Activated CD4-positive, alpha-beta T cell treated with anti-CD3 and anti-CD28 coated beads, Interleukin-2, amount 10 ng/mL, durations not matched to agents 7 days and 5 days (primary cell): ENCODE measurements around the gene DCDC1. TPM values are rescaled to one million over a fixed set of nuclear protein-coding genes. Genes with fewer than 3 reads are reported as not detected.
"Not testable (repeated sequence)": the region's sequence is repeated elsewhere in the genome, so short reads cannot be mapped to it uniquely, and the experiment has no call there.

ENCODE experiments used
- CTCF ChIA-PET: fragments of 350-600 bp; sonication (Branson Sonifier 250); formaldehyde crosslinking; loops from one replicate; lab custom pipeline; 2021; ENCODE audit warnings: antibody characterized with exemption; lab: Charles Lee
- POLR2A ChIA-PET: fragments of 350-600 bp; sonication (Branson Sonifier 250); formaldehyde crosslinking; loops from one replicate; lab custom pipeline; 2021; ENCODE audit warnings: antibody characterized with exemption; lab: Charles Lee
- DNase-seq: peaks from one replicate; pipeline ENCODE4 v3.0.0-alpha.2; 2020
- H3K27ac Mint-ChIP-seq: one replicate; pipeline ENCODE4 v1.8.0; 2021; ENCODE audit warnings: mild to moderate bottlenecking, moderate library complexity, mixed read lengths
- H3K27me3 Mint-ChIP-seq: one replicate; pipeline ENCODE4 v1.8.0; 2021; ENCODE audit warnings: mixed read lengths
- H3K36me3 Mint-ChIP-seq: one replicate; pipeline ENCODE4 v1.8.0; 2021; ENCODE audit warnings: low read depth, mixed read lengths
- H3K4me1 Mint-ChIP-seq: one replicate; pipeline ENCODE4 v1.8.0; 2021; ENCODE audit warnings: mixed read lengths
- H3K4me3 Mint-ChIP-seq: one replicate; pipeline ENCODE4 v1.8.0; 2021; ENCODE audit warnings: mild to moderate bottlenecking, moderate library complexity, mixed read lengths
- H3K9me3 Mint-ChIP-seq: one replicate; pipeline ENCODE4 v1.8.0; 2021; ENCODE audit warnings: mixed read lengths
- total RNA-seq, 2 experiments: library from RNA; stranded (reverse); gene quantifications; one replicate each; pipeline ENCODE4 v1.2.3, GENCODE V29; 2021

DCDC1 gene
- total RNA-seq, 2 experiments from 2014 or later = not detected

DNA sequence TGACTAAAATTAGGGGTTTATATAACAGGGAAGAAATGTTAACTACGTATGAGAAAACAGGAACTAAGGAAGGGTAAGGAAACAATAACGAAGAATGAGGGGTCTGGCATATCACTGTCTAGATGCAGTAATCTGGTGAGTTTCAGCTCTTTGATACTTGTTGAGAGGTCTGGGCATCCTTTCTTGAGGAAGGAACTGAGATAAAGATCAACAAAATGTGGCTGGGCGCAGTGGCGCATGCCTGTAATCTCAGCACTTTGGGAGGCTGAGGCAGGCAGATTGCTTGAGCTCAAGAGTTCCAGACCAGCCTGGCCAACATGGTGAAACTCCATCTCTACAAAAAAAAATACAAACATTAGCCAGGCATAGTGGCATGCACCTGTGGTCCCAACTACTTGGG, 2.7 kb downstream of the DCDC1 start:
- POLR2A ChIA-PET = no interaction called here
- Mint-ChIP-seq H3K27me3 (peaks cover 16% of the 10 kb centered on the region), H3K4me3 (no peak overlapping the region), H3K36me3 (no peaks in the 10 kb centered on the region), H3K27ac (no peak overlapping the region), H3K4me1 (peaks cover 46% of the 10 kb centered on the region), H3K9me3 (no peaks in the 10 kb centered on the region)
- CTCF ChIA-PET = no interaction called here
- peak; percentile 29 for DNase-seq

DNA sequence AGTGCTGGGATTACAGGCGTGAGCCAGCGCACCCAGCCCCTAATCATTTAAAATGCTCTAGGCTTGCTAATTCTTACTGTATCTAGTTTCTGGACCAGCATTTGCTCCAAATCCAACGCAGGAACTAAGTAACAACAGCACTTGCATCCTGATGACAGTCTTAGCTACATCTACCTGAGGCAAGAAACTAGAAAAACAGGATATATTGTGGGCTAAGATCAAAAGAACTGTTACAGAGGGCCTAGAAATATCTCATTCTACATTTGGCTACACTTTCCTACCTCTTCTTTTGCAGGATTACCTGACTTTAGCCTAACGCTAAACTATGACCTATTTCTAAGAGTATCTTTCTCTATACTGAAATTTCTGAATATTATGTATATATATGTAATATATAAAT, 7.8 kb downstream of the DCDC1 start:
- POLR2A ChIA-PET = no interaction called here
- DNase-seq = no peak
- no peak overlapping the region for H3K4me3 Mint-ChIP-seq
- no peaks in the 10 kb centered on the region for H3K36me3 Mint-ChIP-seq
- no peak overlapping the region for H3K27ac Mint-ChIP-seq
- CTCF ChIA-PET = no interaction called here
- H3K27me3 Mint-ChIP-seq = peaks cover 8% of the 10 kb centered on the region
- H3K4me1 Mint-ChIP-seq = peaks cover 20% of the 10 kb centered on the region
- no peaks in the 10 kb centered on the region for H3K9me3 Mint-ChIP-seq

DNA sequence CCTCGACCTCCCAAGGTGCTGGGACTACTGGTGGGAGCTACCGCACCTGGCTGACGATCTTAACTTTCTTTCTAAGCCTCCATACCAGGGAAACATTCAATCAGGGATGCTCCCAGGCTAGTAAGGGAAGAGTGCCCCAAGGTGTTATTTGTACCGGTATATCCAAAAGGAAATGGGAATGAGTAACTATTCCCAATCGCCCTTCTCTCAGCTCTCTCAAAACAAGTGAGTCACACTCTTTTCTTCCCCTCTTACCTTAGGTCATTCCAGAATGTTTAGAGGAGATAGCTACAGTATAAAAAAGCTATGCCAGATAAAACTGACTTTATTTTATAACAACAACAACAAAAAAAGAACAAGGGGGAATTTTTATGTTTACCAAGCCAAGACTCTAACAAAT, 13.7 kb downstream of the DCDC1 start:
- Mint-ChIP-seq H3K27me3 (peaks cover 12% of the 10 kb centered on the region), H3K4me1 (peaks cover 1% of the 10 kb centered on the region), H3K36me3 (no peaks in the 10 kb centered on the region), H3K27ac (no peak overlapping the region), H3K4me3 (no peak overlapping the region), H3K9me3 (no peaks in the 10 kb centered on the region)
- ChIA-PET CTCF (no interaction called here), POLR2A (no interaction called here)
- DNase-seq = no peak

DNA sequence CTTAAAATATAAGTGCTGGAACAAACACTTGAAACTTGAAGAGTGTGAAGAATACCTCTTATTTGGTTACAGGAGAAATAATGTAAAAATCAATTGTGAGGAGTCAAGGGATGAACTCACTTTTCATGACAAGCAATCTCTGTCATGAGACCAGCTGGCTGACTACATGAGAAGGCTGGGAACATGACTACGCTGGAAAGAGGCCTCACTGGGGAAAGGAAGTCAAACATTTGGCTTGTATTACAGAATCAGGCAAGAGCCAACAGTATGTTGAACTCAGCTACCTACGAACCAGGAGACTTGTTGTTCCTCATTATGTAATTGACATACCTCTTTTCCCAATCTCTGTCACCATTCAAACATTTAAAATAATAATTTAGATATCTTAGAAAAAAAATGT, 14.4 kb downstream of the DCDC1 start:
- no peak overlapping the region for H3K27ac Mint-ChIP-seq
- ChIA-PET CTCF (interaction anchor here (0.6 to 1.6 kb wide), 2 partner anchors 9 to 327 kb away, joined by 3 to 4 read pairs; no protein-coding TSS in a partner anchor), POLR2A (no interaction called here)
- no peaks in the 10 kb centered on the region for H3K9me3 Mint-ChIP-seq
- peaks cover 12% of the 10 kb centered on the region for H3K27me3 Mint-ChIP-seq
- H3K36me3 Mint-ChIP-seq = no peaks in the 10 kb centered on the region
- H3K4me1 Mint-ChIP-seq = no peaks in the 10 kb centered on the region
- no peak overlapping the region for H3K4me3 Mint-ChIP-seq
- no peak for DNase-seq

DNA sequence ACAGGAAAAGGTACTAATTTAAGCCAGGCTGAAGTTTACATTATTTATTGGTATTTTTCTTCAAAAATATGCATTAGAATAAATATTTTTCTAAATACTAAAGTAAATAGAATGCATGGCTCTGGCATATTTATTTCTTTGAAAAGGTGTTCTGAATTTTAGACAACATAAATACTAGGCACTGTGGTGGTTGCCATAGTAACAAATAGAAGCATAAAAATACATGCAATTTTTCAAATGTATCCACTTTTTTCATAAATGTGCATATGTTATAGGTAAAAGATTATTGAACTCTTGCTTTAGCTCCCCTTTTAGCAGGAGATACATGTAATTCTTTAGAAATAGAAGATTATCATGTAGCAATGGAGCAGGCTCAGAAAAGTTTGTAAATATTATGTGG, 18.4 kb downstream of the DCDC1 start:
- POLR2A ChIA-PET = no interaction called here
- no peaks in the 10 kb centered on the region for H3K9me3 Mint-ChIP-seq
- no peak overlapping the region for H3K4me3 Mint-ChIP-seq
- DNase-seq = no peak
- CTCF ChIA-PET = interaction anchor here (1.3 kb wide), 1 partner anchor 607 kb away, joined by 3 read pairs; no protein-coding TSS in a partner anchor
- H3K27me3 Mint-ChIP-seq = peaks cover 17% of the 10 kb centered on the region
- H3K27ac Mint-ChIP-seq = no peak overlapping the region
- H3K4me1 Mint-ChIP-seq = no peaks in the 10 kb centered on the region
- no peaks in the 10 kb centered on the region for H3K36me3 Mint-ChIP-seq

DNA sequence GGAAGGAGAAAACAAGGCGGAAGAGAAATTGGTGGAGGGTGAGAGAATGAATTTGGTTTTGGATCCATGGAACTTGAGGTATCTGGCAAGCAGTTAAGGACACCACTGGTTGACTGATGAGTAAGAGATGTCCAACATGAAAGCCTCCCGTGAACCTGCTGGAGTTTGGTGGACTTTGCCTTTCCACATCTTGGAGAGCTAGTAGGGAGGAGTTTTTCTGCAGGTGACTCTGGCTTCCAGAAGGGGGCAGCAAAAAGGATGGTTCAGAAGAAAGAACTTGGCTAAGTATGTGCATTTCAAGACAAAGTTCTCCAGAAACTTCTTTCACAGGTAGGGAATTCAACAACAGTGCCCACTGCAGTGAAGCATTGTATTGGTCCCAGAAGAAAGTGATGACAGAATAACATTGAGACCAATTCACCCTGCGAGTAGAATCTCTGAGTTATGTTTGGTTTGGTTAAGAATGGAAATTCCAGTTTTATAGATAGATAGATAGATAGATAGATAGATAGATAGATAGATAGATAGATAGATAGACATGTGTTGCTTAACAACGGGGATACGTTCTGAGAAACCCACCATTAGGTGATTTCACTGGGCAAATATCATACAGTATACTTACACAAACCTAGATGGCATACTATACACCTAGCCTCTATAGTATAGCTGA, 28.5 kb downstream of the DCDC1 start:
- CTCF ChIA-PET = interaction anchor here (1.3 kb wide), 1 partner anchor 12 kb away, joined by 3 read pairs; no protein-coding TSS in a partner anchor
- Mint-ChIP-seq H3K9me3 (no peaks in the 10 kb centered on the region), H3K27ac (no peak overlapping the region), H3K4me3 (no peak overlapping the region), H3K36me3 (no peaks in the 10 kb centered on the region), H3K4me1 (no peaks in the 10 kb centered on the region), H3K27me3 (peaks cover 9% of the 10 kb centered on the region)
- POLR2A ChIA-PET = no interaction called here
- DNase-seq = peak; percentile 16

DNA sequence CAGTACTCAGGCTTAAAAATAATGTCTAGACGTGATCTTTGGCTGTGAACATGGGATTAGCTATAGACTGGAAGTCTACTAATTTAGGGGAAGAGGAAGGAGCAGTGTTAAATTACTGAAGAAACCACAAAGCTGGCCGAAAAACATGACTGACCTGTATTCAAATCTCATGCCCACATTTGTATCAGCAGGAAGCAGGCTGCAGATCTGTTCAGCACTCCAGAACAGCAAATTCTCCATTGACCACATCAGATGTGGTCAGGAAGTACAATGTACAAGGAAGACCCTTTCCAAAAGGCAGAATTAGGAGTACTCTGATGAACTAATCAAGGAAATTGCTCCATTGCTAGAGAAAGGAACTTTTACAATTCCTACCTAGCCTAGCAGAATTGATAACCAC, 31.7 kb downstream of the DCDC1 start:
- H3K27me3 Mint-ChIP-seq = peaks cover 7% of the 10 kb centered on the region
- no peak for DNase-seq
- no peaks in the 10 kb centered on the region for H3K4me1 Mint-ChIP-seq
- ChIA-PET CTCF (interaction anchor here (0.6 kb wide), 1 partner anchor 64 kb away, joined by 3 read pairs; no protein-coding TSS in a partner anchor), POLR2A (no interaction called here)
- no peak overlapping the region for H3K4me3 Mint-ChIP-seq
- no peaks in the 10 kb centered on the region for H3K36me3 Mint-ChIP-seq
- H3K27ac Mint-ChIP-seq = no peak overlapping the region
- no peaks in the 10 kb centered on the region for H3K9me3 Mint-ChIP-seq

DNA sequence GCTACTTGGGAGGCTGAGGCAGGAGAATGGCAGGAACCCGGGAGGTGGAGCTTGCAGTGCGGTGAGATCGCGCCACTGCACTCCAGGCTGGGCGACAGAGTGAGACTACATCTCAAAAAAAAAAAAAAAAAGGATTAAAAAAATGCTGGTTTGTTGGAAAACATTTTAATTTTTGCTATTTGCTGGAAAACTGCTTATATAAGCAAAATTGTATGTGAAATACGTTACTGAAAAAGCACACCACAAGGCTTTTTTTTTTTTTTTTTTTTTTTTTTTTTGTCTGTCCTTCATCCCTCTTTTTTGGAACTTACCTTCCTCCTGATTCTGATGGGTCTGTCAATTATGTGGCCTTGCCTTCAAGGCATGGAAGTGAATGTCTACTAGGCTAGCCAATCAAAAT, 40.8 kb downstream of the DCDC1 start:
- Mint-ChIP-seq H3K4me1 (peaks cover 5% of the 10 kb centered on the region), H3K27ac (no peak overlapping the region), H3K4me3 (no peak overlapping the region), H3K27me3 (no peaks in the 10 kb centered on the region), H3K36me3 (no peaks in the 10 kb centered on the region), H3K9me3 (no peaks in the 10 kb centered on the region)
- ChIA-PET CTCF (no interaction called here), POLR2A (no interaction called here)
- no peak for DNase-seq

DNA sequence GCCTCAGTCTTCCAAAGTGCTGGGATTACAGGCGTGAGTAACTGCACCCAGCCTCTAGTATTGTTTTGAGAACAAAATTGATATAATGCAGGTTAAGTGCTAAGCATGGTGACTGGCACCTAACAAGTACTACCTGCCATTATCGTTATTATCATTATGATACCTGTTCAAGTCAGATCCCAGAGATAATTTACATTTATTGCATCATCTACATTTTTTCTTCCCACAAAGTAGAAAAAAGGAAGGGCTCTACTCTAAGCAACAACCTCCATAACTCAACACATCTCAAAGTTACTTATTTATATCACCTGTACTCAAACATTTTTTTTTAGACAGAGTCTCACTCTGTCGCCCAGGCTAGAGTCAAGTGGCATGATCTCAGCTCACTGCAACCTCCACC, 42.1 kb downstream of the DCDC1 start:
- H3K9me3 Mint-ChIP-seq = no peaks in the 10 kb centered on the region
- H3K36me3 Mint-ChIP-seq = no peaks in the 10 kb centered on the region
- H3K4me3 Mint-ChIP-seq = no peak overlapping the region
- DNase-seq = no peak
- POLR2A ChIA-PET = no interaction called here
- no peak overlapping the region for H3K27ac Mint-ChIP-seq
- peaks cover 5% of the 10 kb centered on the region for H3K4me1 Mint-ChIP-seq
- CTCF ChIA-PET = no interaction called here
- H3K27me3 Mint-ChIP-seq = no peaks in the 10 kb centered on the region

DNA sequence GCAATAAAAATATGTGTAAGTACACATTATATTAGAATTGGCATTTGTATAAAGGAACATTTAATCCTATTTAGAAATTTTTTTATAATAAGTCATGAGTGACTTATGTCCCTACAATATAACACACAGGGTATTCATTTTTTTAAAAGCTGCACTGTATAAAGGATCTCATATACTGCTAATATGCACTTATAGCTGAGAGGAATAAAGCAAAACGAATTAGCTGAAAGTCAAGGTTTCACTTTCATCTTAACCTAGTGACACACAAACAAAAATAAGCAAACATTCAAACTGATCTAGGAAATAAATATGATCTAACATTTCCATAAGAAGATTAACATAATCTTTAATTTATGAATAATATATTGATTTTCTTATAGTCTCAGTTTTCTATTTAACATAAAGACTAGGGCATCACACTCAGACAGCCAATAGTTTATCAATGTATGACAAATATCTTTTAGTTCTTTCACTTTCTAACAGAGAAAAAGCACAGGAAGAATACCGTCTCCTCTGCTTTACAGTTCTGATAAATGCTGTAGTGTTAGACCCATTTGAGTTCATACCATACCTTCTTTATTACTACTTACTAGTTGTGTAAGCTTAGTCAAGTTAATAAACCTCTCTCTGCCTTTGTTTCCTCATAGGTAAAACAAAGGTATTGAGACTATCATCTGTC, 42.9 kb downstream of the DCDC1 start:
- H3K4me1 Mint-ChIP-seq = peaks cover 5% of the 10 kb centered on the region
- no peak for DNase-seq
- H3K27ac Mint-ChIP-seq = no peak overlapping the region
- no peaks in the 10 kb centered on the region for H3K36me3 Mint-ChIP-seq
- CTCF ChIA-PET = no interaction called here
- no peaks in the 10 kb centered on the region for H3K9me3 Mint-ChIP-seq
- no peaks in the 10 kb centered on the region for H3K27me3 Mint-ChIP-seq
- H3K4me3 Mint-ChIP-seq = no peak overlapping the region
- POLR2A ChIA-PET = no interaction called here

DNA sequence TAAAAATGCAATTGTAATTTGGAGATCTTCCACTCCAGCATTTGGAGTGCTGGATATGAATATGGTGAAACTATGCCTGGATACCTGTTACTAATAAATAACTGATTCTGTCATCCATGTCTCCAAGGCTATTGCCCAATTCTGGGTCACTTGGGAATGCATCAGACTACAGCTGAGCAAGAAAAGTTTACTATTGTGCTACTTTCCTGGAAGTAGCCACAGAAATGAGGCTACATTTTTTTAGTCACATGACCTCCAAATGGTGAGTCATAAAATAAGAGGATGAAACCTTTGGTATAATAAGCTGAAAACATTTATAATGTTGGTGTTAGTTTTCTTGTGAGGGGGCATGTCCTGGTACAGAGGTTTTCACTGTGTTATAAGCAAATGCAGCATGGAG, 44.4 kb downstream of the DCDC1 start:
- no peaks in the 10 kb centered on the region for H3K9me3 Mint-ChIP-seq
- no peak overlapping the region for H3K27ac Mint-ChIP-seq
- H3K27me3 Mint-ChIP-seq = no peaks in the 10 kb centered on the region
- peaks cover 5% of the 10 kb centered on the region for H3K4me1 Mint-ChIP-seq
- ChIA-PET CTCF (no interaction called here), POLR2A (no interaction called here)
- no peak for DNase-seq
- no peaks in the 10 kb centered on the region for H3K36me3 Mint-ChIP-seq
- no peak overlapping the region for H3K4me3 Mint-ChIP-seq

DNA sequence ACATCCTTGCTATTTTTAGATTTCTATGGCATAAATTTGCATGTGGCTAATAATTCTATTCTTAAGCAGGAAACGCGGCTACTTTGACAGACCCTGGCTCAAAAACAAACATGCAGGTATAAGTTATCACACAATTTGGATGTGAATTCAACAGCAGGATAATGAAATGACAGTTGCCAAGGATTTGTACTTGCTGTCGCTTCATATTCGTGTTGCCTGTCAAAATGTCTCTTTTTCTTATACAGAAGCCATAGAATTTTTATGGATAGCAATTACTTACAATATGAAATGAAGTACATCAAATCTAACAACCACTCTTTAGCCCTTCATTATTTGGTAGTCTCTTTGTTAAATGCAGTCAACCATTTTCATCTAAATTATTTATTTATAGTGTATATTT, 46.4 kb downstream of the DCDC1 start:
- DNase-seq = no peak
- Mint-ChIP-seq H3K27ac (no peak overlapping the region), H3K9me3 (no peaks in the 10 kb centered on the region), H3K27me3 (no peaks in the 10 kb centered on the region), H3K36me3 (no peaks in the 10 kb centered on the region), H3K4me1 (peaks cover 5% of the 10 kb centered on the region), H3K4me3 (no peak overlapping the region)
- CTCF ChIA-PET = no interaction called here
- POLR2A ChIA-PET = no interaction called here

DNA sequence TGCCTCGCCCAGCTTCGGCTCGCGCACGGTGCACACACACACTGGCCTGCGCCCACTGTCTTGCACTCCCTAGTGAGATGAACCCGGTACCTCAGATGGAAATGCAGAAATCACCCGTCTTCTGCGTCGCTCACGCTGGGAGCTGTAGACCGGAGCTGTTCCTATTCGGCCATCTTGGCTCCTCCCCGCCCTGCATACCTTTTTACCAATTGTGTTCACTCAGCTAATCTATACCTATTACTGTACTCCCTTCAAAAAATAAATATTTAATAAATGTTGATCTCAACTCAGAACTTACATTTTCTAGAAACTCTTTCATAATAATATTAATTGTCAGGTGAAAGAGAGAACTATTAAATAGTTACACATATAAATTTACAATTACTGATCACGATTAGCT, 48.0 kb downstream of the DCDC1 start:
- POLR2A ChIA-PET, H3K4me1 Mint-ChIP-seq, DNase-seq, H3K27me3 Mint-ChIP-seq, H3K36me3 Mint-ChIP-seq, H3K4me3 Mint-ChIP-seq, CTCF ChIA-PET, H3K9me3 Mint-ChIP-seq, H3K27ac Mint-ChIP-seq: not testable (repeated sequence)
